ENCODE results near the gene PODXL2.
"Not testable (repeated sequence)": the region's sequence is repeated elsewhere in the genome, so short reads cannot be mapped to it uniquely, and the experiment has no call there.

The PODXL2 gene

GRCh38 chr3:127699416-127700300 is 70.7 kb downstream of the PODXL2 start:
- TF ChIP-seq, protein P1, sequence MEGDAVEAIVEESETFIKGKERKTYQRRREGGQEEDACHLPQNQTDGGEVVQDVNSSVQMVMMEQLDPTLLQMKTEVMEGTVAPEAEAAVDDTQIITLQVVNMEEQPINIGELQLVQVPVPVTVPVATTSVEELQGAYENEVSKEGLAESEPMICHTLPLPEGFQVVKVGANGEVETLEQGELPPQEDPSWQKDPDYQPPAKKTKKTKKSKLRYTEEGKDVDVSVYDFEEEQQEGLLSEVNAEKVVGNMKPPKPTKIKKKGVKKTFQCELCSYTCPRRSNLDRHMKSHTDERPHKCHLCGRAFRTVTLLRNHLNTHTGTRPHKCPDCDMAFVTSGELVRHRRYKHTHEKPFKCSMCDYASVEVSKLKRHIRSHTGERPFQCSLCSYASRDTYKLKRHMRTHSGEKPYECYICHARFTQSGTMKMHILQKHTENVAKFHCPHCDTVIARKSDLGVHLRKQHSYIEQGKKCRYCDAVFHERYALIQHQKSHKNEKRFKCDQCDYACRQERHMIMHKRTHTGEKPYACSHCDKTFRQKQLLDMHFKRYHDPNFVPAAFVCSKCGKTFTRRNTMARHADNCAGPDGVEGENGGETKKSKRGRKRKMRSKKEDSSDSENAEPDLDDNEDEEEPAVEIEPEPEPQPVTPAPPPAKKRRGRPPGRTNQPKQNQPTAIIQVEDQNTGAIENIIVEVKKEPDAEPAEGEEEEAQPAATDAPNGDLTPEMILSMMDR (IDR thresholded peaks at IDR 0.05; ENCODE audit: extremely low read depth, missing control alignments): no peak
- DNase-seq (ENCODE audit: low spot score): no peak

GRCh38 chr3:127700406-127700805 is 71.4 kb downstream of the PODXL2 start:
- no peak for DNase-seq (ENCODE audit: low spot score)
- TF ChIP-seq, protein P1 (IDR thresholded peaks at IDR 0.05; ENCODE audit: extremely low read depth, missing control alignments): no peak

- TF ChIP-seq, protein P1 (IDR thresholded peaks at IDR 0.05; ENCODE audit: extremely low read depth, missing control alignments): no peak
- DNase-seq (ENCODE audit: low spot score): no peak
These were observed 72.4 kb downstream of the PODXL2 start for GRCh38 chr3:127701280-127701911.

DNA sequence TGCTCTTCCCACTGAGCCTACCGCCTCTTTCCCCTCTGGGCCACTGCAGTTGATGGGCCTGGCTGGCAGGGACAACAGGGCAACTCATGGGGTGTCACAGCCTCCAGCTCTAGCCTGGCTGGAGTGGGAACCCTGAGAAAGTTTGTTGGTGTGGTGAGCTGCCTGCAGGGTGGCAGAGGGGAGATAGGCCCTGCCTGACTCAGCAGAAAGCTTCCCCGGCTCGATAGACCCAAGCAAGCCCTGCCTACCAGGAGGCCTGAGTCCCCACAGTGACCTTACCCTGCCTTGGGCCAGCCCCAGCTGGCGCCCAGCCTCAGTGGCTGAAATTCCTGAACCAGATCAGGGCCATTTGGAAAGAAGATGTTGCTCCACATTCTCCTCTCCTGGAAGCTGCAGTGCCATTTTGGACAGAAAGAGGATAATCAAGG is 73.2 kb downstream of the PODXL2 start:
- DNase-seq (ENCODE audit: low spot score): no peak

GRCh38 chr3:127704840-127705239 is 75.9 kb downstream of the PODXL2 start:
- DNase-seq (ENCODE audit: low spot score): not testable (repeated sequence)

More for the DNA sequence above, 73.2 kb downstream of the PODXL2 start:
- TF ChIP-seq, protein P1 (IDR thresholded peaks at IDR 0.05; ENCODE audit: extremely low read depth, missing control alignments): no peak

DNA sequence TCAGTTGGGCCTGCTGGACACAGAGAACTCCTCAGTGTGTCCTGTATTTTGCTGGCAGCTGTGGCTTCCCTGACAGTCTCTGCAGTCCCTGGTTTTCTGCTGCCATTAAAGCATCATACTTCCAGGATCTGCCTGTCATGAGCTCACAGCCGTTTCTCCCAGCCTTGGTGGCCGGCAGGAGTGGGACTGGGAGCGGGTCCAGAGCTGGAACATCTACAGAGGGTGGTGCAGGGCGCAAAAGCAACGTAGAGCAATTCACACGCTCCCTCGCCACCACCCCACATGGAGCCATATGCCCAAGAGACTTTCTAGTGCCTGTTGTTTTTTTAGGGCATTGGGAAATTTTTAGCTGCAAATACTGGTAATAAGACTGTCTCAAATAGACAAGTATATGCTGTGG is 77.3 kb downstream of the PODXL2 start:
- DNase-seq (ENCODE audit: low spot score): no peak
- TF ChIP-seq, protein P1 (IDR thresholded peaks at IDR 0.05; ENCODE audit: extremely low read depth, missing control alignments): no peak

DNA sequence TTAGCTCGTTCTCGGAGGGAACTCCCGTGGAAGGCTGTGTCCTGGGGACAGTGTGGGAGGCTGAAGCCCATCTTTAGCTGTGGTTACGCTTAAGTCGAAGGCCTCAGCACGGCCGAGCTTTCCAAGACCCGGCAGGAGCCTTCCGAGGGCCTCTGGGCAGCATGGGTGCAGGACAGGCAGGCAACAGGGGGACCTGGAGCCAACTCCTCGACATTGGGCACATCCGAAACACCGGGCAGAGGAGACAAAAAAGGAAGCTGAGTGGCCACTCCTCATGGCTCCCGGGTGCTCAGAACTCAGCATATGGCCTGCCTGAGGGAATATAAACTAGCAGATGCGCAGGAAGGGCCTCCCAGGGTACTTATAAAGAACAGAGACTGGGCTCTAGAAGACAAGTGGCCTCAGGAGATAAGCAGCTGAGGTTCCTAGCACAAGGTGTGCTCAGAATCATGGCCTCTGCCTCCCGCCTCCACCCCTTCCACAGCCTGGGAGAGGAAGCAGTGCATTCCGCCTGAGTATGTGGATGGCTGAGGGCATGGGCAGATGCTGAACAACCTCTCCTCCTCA is 77.9 kb downstream of the PODXL2 start:
- DNase-seq (ENCODE audit: low spot score): no peak
- TF ChIP-seq, protein P1 (IDR thresholded peaks at IDR 0.05; ENCODE audit: extremely low read depth, missing control alignments): no peak

Measured in GM20000 (cell line).